ENCODE data around the gene TCF4.

The TCF4 gene

DNA sequence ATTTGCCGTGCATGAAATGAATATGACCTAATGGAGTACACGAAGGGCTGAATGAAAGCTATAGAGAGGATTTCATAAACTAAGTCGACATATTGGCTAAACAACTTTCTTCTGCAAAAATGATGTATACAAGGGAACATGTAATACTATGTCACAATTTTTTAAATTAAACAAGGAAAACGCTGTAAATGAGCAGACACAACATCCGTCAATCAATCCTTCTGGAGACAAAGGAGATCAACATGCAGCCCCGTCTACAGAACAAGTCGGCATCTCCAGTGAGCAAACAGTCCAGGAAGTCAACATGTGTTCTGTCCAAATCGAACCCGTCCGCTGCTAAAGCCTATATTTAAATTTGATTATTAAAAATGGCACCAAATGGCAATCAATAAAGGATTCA, 180.8 kb downstream of the TCF4 start:
- no peak for DNase-seq (ENCODE audit: low spot score)

DNA sequence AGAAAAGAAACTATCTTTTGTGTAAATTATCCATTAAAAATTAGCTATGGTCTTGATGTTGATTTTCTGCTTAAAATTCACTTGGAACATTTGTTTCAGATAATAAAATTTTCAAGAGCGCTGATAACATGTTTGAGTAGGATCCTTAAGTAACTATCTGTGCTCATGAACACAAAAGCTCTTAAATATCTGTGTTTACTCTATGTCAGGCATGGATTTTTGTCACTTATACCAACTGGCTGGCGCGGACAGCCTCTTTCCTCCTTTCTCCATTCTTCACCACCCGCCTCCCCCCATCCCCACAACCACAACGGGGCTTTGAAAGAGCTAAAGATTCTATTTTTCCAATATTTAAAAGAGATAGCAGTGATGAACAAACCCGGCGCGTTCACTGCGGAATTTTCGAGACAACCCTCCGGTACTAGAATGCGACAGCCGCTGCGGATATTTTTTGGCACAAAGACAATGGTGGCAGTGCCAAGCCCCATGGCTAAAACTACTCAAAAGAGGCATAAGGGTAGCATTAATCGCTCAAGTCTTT, 181.5 kb downstream of the TCF4 start:
- no peak for DNase-seq (ENCODE audit: low spot score)

DNA sequence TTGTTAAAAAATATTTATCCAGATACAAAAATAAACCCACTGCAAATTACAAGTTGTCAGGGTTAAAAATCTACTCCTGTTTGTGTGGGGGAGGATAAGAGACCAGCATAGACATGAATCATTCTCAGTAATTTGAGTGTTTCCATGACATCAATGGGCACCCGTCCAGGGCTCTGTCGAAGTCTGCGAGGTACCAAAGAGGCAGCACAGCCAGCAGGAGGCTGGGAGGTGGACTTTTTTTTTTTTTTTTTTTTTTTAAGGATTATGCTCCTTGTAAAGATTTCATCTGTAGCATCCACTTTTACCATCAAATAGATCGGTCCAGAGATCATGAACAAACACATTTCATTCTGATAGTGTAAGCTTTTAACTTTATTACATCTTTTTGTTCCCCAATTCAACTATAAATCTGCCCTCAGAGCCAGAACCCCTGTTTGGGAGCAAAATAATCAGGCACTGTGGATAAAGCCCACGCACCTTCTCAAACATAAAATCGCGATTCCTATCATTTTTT, 182.0 kb downstream of the TCF4 start:
- DNase-seq (ENCODE audit: low spot score) = no peak

DNA sequence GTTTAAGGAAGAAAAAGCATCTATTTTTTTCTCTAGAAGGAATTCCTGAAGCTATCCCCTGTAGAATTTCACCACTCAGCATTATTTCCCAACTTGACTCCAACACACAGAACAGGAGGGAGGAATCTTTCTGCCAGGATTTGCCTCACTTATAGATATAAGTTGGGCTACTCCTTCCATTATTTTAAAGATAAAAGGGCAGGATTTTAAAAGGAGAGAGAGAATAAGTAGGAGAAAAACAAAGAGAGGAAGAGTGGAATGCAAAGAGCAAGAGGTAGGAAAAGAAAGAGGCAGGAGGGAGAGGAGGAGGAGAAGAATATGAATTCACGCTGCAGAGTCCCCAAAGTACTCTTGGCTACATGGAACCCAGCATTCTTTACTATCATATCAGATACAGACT, 182.5 kb downstream of the TCF4 start:
- DNase-seq (ENCODE audit: low spot score) = no peak

DNA sequence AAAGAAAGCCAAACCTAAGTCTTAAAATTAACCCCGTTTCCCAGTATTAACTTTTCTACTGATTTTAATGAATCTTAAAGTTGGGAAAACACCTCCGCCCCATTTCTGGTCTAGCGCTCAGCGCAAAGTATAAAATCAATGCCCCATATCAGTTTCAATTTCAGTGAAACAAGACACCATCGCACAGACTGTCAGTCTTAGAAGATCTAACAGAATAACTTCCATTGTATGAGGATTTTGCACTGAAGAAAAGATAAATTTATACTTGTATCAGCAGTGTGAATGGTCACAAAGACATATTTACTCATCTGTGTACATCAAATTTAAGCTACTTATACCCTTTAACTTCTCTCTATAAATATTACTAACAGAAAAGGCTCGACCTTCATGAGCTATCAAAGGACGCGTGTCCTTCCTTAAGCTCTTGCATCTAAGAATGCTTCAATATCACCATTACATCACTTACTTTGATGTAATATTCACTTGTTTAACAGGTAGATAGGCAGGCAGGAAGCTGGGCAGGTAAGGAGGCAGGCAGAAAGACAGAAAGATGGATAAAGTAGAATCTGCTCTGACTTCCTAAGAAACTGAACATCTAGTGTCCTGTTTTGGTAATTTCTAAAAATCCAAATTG, 183.0 kb downstream of the TCF4 start:
- no peak for DNase-seq (ENCODE audit: low spot score)

DNA sequence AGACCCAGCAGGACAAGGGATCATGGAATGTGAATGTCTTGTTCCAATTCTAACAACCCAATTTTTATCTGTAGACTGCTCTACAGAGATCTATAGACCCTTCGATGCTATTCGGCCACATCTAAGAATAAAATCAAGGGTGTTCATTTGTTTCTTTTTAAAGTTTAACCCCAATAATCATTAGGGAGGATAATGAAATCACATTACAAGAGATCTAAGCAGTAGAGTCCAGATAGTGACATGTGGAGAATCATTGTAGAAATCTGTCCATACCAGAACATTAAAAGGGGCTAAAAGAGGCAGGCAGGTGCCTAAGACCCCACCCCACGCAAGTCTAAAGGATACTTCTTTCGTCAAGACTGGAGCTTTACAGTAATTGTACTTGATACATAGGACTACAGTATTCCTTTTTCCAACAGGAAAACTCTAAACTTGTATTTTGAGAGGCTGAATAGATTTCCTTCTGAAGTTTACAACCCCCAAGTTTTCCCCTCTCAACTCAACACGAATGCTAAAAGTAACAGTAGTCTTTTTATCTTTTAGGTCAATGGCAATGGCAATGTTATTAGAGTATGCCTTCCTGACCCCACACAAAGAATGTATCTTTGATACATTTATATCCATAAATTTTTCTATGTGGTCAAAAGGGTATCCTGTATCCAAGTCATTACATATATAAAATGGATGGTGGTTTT, 183.7 kb downstream of the TCF4 start:
- no peak for DNase-seq (ENCODE audit: low spot score)

DNA sequence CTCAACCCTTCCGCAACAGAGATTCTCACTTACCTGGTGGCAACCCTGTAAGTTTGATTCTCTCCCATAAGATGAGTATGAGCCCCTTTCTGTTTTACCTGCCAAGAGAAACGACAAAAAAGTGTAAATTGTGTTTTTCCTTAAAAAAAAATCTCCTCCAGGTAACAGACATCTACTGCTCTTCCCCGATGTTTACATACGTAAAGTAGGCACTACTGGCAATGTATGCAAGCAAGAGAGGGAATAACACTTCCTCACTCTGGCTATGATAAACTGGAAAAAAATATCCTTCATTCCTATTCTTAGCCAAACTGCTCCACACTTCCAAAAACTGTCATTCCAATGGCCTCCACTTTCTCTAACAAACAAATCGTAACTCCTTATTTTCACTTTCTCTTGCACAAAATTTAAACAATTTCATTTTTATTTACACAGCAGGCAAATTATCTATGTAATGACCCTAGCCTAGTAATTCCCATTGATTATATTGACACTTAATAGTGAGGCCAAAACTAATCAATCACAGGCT, 184.5 kb downstream of the TCF4 start:
- no peak for DNase-seq (ENCODE audit: low spot score)

DNA sequence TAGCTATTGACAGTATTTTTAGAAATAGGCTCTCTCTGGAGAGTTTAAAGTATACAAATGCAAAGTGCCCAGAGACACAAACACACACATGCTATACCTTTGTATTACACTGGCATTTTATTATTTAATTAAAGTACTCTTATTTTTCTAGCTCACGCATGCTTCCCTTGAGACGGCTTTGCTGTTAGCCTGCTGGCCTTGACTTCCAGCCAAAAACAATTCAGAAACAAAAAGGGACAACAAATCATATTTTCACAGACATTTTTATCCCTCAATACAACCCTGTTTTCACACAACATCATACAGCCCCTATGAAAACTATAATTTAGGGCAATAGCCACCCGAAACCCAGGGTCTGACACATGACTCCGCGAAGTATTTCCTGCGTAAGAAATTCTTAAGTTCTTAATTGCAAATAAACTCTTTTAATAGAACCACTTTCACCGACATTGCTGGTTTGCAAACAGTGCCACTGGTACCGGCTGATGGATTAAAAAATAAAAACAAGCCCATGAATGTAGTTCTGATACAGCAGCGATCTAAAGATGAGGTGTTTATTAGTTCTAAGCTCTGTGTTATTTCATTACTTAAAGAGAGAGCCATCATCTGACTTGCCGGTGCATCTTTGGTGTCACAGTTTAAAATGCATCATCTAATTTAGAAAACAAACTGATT, 185.1 kb downstream of the TCF4 start:
- no peak for DNase-seq (ENCODE audit: low spot score)

DNA sequence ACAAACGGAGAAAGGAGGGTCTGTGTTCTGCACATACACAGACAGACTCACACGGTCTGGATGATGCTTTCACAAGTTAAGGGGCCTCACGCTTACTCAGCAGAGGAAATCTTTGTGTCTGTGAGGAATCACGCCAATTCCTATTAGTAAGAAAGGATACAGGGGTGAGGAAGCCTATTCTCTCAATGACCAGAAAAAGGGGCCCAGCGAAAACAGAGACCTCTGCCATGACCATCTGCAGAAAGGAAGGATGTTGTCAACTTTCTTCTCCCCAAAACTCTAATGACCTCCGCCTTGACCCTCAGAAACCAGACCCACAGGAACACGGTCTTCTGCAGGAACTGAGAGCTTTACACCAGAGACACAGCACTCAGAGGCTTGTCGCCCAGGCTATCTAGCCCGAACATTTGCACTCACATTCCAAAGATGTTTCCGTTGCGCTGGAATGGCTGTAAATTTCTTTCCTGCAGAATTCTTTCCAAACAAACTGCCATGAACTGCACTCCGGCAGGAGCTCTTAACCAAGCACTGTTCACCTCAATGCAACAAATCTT, 186.3 kb downstream of the TCF4 start:
- no peak for DNase-seq (ENCODE audit: low spot score)

DNA sequence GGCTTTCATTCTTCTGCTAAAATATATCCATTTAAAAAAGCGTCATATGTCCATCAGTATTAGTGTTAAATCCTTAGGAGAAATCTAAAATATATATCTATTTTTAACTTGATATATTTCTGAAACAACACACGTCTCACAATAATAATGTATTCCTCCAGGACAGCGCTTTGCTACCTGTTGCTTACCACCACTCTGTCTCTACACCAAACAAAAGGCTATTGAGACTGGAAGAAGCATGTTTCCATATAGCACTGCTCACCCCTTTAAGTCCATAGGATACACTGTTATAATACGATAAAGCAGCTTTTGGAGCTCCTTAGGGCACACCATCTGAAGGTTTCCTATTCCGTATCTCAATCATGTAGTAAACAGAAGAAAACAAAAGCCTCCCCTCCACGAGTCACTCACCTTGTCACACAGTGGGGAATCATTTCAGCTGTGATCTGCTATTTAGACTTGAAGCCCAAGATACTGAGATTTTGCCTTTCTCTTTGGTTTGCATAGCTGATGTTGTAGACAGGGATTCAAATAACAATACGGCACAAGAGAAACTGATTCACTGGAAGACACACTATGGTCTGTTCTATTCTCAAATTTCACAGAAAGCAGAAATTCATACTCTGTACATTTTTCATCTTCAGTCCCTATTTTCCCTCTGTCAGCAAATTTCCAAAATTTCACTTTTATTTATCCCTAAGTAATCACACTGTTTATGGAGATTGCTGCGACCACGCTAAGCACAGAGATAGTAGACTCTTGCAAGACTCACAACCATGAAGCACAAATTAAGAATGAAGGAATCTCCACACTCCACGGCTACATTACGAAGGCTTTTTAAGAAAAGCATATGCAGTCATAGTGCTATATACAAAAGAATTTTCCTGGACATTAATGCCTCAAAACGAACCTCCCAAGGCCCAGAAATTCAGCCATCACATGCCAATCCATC, 187.1 kb downstream of the TCF4 start:
- no peak for DNase-seq (ENCODE audit: low spot score)

DNA sequence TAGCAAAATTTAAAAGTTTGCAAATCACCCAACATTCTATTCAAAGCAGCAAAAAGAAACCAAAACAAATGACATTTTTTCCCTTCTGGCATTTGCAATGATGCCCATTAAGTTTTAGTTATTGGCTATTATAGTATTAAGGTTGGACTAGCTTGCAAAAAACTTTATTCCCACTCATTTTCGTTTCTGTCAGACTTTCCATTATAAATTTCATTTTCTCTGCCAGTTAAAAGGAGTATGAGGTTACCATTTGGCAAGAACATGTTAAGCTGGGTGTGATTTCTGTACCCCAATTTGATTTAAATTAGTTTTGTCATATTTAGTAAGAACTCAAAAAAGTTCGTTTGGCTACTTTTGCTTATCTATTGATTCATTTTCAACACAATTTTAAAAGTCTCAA, 187.9 kb downstream of the TCF4 start:
- DNase-seq (ENCODE audit: low spot score) = no peak

DNA sequence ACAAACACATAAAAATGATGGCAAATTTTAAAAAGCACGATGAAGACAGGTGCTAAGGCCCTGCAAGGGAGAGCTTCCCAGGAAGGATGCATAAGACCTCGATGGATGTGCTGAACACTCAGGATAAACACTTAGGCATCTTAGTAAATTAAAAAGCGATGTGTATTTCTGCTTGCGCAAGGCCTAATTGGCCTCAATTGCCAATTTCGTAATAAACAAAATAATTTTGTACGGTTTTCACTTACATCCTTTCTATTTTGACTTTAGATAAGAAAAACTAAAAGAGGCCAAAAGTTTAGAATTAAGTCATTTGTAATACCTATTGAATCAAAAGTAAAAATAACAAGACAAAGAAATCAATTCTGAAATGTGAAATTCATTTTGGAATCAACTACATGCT, 189.1 kb downstream of the TCF4 start:
- no peak for DNase-seq (ENCODE audit: low spot score)

DNA sequence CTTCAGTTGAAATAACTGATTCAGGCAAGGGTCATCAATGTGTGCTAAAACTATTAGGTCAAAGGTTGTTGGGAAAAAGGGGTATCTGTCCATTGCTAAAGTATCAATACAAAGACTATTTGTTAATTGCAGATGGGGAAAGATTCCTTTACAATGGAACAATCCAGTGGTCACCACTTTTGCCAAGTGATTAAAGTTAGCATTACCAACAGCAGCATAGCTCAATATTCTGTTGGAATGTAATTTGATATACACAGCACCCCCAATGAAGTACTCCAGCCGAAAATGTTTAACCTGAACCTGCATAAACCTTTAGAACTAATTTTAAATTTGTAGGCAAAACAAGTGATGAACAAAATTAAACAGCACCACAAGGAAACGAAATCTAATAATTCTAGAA, 191.0 kb downstream of the TCF4 start:
- no peak for DNase-seq (ENCODE audit: low spot score)

DNA sequence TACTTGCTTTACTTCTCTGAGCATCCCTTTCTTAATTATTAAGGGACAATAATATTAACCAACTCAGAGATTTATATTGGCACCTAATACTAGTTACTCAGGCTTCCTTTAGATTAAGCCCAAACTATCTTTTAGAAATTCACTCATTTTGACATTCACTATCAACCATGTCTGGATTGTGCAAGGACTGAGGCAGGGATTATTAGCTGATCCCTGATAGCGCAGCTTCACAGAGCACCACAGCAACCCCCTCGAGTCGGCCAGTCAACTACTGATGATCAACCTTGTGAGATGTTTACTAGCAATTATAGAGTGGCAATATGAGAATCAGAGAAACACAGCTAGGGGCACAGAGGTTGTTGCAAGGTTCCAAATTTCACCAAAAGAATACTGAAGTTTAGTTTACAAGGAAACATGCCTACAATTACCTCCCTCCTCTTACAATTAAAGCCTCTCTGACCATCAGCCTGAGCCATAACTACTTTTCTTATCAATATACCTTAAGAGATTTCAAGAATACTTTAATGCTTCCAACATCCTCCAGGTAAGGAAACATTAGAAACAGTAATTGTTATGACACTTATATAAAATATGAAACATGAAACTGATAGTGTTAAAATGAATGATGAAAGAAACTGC, 191.6 kb downstream of the TCF4 start:
- no peak for DNase-seq (ENCODE audit: low spot score)

DNA sequence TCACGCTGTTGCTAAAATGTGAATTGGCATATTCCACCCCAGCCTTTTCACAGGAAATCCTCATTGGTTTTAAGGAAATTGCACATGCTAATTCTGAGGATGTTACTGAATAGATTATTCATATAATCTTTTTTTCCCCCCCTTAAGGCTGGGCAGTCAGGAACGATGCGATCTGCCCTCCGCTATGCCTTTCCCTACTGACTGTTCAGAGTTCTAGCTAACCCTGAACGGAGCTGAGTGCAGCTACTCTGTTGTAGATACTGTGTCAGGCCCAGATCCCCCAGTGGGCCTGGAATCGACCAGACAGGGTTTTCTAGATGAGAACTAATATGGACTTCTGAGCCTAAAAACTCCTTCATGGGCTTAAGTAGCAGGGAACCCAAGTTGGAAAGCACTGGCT, 192.2 kb downstream of the TCF4 start:
- no peak for DNase-seq (ENCODE audit: low spot score)

DNA sequence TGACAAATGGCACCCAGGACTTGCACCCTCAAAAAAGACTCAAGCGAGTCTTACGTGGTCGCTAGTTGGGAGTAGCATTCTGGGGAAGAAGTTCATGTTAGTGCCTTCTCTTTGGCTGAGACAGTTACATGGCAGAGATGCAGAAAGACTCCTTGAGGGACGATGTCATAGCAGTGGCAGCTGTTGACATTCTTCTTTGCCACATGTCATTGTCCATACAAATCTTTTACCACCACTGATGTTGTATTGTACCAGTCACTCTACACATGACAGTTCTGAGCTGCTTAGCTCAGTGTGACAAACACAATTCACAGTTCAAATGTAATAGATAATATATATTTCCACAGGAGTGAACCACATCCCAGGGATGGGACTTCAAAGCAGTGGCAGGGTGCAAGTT, 197.1 kb downstream of the TCF4 start:
- no peak for DNase-seq (ENCODE audit: low spot score)

DNA sequence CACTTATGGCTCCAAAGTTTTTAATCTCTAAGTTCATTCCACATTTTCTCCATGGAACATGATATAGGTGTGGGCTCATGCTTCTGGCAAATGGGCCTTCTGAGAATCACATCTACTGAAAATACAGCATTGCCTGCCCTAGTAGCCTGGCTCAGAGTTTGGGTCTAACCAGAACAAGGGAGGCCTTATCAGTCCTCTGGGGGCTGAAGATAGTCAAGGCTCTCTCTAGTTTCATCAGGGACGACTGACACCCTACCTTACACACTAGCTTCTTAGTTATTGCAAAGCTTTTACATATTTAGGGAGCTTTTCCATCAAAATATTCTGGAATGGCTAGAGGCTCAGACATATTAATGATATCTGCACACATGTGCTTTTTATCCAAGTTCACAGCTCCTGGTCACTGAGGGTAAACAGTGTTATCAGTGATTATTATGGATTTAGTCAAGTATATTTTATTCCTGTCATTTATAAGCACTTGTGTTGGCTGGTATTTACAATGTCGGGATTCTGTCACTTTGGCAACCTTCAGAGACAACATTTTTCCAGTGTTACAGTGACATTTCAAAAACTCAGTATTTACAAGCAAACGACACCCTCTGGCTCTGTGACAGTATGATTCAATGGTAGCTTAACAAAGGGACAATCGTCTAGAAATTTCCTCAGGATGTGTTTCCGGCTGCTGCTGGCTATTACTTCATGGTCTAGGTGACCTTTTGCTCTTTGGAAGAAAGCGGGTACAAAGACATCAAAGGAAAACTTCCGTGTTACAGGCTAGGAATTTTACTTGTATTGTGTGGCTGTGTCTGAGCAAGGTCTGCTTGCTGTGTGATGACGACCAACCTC, 200.6 kb downstream of the TCF4 start:
- no peak for DNase-seq (ENCODE audit: low spot score)

DNA sequence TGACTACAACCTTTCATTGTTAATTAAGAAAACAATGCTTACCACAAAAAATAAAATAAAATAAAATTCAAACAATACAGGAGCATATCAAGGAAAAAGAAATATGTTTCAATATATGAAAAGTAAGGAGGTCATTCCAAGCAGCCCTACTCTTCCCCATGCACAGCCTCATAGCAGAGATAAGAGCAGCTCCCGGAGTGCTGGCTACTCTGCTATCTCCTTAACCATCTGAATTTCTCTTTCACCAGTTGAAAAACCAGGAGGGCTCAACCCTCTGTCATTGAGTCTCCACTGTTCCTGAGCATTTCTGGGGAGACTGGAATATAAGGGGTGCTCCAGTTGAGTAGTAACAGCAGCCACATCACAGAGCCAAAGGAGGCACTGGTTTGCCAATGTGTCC, 201.4 kb downstream of the TCF4 start:
- no peak for DNase-seq (ENCODE audit: low spot score)

DNA sequence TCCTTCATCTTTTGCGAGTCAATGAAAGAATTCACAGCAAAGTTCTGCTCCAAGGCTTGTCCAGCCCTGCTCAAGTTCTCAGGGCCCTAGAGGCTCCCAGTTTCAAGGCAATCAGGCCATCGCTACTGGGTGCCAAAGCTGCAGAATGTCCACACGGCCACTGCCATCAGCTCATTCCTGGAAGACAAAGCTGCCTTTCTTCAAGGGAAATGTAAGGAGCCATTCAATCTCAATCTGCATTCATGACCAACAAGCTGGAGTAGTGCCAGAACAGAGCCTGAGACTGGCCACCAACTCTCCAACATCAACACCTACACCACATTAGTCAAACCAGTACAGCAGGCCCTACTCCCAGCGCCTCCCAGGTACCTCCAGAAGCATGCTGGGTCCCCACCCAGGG, 202.2 kb downstream of the TCF4 start:
- DNase-seq (ENCODE audit: low spot score) = no peak
